Measurements from ENCODE around the gene OPN1SW.

The OPN1SW gene, protein sequence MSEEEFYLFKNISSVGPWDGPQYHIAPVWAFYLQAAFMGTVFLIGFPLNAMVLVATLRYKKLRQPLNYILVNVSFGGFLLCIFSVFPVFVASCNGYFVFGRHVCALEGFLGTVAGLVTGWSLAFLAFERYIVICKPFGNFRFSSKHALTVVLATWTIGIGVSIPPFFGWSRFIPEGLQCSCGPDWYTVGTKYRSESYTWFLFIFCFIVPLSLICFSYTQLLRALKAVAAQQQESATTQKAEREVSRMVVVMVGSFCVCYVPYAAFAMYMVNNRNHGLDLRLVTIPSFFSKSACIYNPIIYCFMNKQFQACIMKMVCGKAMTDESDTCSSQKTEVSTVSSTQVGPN

DNA sequence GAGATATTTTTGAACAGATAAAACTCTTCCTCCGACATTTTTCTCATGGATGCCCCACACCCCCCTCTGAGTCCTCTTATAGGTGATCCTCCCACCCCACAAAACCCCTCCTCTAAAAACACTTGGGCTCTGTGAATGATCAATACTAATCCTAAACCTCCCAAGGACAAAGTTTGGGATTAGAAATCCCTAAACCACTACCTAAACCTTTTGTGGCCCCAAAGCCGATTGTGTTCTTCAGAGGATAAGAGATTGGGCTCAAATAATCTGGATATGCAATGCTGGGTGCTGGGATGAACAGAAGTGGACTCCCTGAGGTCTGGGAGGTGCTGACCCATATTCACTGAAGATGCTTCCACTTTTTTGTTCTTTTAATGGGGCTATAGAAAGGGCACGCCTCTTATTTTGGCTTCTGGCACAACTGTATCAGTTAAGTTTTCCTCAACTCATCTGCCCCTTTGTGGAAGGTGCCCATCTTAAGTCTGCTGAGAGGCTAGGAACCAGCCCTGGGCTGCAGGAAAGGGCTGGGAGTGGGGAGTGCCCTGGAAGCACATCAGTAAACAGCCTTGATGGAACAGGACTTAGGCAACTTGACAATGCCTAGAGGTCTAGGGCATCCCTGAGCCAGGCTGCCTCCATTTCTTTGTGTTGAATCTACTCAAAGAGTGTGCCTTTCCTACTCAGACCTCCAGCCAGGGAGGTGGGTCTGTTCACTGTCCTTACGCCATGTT is at the start of gene OPN1SW:
Gene OPN1SW (minus strand): TSS at position 51 of the 731 bp plus-strand sequence. CDS start 13 bp downstream, at position 38.
- no peak for DNase-seq

DNA sequence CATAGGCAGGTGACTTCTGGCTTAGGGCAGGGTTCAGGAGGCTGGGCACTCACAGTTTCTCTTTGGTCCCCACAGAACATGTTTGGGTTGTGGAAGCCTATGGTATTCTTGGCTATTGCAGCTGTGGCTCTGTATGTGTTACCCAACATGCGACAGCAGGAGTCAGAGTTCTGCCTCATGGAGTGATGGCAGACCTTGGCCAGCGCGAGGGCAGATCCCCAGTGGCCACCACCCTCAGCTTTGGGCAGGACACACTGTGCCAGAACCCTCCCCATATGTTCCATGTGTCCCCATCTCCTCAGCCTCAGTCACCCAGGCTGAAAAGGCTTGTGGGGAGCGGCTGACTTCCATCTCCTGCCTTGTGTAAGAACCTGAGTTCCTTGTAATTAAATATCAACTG is 46.1 kb upstream of the OPN1SW start:
- no peak for DNase-seq

DNA sequence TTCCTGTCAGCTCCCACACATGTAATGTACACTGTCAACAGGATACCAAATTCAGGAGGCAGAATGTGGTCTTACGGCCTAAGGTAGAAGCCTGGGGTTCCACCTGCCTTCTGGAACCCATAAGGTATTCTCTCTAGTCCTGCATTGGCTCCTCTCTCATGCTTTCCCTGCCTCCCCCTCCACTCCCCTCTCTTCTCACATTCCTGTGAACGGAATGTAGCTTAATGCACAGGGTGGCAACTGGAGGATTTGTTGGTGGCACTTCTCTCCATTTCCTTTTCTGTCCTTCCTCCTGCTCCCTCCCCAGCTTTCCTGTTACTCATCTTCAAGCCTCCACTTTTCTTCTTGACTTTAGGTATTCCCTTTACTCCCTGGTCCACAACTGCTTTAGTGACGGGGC is 43.1 kb upstream of the OPN1SW start:
- no peak for DNase-seq

DNA sequence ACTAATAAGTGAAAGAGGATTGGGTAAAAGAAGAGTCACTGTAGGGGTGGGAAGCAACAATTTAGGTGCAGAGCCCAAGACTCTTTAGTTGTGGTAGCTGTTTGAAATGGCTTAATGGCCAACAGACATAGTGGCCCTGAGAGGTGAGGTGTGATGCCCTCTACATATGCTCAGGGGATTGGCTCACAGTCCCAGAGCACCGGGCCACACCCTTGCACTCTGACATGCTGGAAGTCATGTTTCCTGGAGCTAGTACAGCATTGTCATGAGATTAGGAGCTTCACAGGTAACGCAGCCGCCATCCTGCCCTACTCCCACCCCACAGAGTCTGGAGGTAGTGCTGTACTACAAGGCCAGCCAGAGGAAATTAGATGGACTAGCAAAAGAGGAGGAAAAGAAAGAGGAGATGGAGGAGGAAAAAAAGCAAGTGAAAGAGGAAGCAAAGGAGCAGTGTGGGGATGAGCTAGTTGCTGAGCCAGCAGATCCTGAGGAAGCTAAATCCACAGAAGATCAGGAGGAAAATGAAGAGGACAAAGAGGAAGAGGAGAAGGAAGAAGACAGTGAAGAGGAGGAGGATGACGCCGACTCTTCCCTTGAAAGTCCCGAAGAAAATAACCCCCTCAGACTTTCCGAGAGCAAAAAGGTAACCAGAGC is 39.8 kb upstream of the OPN1SW start:
- no peak for DNase-seq

DNA sequence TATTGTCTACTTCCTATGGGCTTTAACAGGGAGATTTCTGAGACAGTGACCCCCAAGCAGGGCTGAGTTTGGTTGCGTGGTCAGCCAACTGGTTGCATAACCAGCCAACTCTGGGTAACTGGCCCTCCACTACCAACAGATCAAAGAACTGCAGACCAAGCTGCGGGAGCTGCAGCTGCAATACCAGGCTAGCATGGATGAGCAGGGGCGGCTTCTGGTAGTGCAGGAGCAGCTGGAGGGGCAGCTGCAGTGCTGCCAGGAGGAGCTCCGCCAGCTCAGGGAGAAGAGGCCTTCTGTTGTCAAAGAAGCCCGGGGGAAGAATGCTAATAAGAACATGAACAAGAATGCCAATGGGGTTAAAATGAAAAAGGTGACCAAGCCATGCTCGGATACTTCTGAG is 38.9 kb upstream of the OPN1SW start:
- no peak for DNase-seq

DNA sequence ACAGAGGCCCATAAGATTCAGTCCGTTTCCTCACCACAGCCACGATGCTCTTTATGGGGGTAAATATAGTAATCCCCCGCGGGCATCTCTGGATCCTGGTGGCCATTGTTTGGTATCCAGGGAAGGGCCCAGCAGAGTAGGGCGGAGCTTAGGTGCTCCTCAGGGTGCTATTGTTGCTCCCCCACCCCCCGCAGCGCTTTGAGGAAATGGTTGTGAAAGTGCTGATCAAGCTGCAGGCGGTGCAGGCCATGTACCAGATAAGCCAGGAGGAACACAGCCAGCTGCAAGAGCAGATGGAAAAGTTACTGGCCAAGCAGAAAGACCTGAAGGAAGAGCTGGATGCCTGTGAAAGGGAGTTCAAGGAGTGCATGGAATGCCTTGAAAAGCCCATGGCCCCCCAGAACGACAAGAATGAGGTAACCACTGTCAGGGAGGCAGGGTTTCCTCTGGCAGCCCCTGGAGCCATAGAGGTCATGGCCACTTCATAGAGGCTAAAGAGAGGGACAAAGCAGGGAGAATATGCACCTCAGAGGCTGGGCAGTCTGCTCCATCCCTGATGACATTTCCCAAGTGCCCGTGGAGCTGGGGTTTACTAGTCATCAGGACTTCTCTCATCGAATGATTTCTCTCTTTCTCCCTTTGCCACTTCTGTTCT is 37.0 kb upstream of the OPN1SW start:
- no peak for DNase-seq

DNA sequence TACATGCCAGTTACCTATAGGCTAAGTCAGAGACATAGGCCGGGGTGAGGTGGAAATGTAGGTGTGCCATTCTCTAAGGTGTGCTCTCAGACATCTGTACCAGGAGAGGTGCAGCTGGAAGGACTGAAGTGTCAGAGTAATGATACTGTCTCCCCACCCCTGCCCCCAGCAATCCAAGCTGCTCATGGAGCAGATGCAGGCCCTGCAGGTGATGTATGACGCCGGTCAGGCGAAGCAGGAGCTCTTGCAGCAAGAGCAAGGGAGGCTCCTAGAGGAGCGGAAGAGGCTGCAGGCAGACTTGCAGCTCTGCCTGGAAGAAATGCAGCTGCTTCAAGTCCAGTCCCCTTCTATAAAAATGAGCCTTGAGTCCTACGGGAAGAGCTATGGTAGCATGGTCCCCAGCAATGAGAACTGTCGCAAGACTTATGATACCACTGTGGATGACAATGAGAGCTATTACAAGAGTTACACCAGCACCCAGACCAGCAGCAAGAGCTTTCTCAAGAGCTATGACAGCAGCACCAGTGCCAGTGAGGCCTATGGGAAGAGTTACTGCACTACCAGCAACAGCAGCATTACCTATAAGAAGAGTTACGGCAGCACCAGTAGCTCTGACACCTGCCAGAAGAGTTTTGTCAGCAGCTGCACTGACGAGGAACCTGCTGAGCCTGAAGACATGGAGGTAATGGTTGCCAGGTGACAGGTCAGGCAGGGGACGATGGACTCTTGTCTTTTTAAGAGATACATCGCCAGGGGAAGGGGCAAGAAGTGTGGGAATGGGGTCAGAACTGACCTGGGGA is 36.2 kb upstream of the OPN1SW start:
- no peak for DNase-seq

DNA sequence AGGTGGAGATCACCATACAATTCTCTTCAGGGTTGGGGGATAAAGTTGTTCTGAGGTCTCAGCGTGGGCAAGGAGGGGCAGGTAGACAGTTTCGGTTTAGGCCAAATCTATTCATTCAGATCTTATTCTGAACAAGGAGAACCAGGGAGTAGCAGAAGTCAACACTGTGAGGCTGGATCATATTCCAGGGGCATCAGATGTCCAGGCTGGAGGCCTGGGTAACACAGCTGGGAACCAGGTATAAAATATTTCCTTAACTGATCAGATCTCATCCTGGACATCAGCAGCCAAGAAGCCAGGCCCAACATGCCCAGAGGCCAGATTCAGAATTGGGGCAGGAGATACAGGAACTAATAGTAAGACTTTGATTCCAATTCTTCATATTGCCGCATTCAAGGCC is 35.4 kb upstream of the OPN1SW start:
- no peak for DNase-seq

DNA sequence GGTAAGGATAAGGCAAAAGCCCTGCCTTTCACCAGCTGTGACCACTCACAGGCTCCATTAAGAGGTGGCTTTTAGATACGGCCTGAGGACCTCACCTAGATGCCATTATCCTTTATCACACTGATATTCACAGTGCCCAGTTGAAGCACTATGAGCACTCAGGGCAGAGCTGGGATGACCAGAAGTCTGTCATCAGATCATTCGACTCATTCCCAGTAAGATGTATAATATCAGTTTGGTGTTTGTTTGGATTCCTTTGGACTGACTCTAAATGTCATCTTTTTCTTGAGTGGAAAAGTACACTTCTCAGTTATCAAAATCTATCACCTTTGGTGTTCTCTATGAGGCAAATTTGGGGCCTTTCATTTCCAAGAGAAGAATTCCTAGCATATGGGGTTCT is 34.9 kb upstream of the OPN1SW start:
- no peak for DNase-seq

DNA sequence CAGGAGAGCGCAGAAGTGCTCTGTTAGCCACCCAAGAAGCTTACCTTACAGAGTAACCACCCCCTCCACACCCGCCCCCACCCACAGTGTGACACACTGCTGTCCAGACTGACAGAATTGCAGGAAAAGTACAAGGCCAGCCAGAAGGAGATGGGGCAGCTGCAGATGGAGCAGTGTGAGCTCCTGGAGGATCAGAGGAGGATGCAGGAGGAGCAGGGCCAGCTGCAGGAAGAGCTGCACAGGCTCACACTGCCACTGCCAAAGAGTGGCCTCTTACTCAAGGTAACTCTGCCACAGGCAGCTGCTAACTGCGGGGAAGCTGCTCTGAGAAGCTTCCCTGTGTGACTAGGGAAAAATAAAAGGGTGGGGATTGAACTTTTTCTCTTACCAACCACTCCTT is 33.8 kb upstream of the OPN1SW start:
- no peak for DNase-seq

DNA sequence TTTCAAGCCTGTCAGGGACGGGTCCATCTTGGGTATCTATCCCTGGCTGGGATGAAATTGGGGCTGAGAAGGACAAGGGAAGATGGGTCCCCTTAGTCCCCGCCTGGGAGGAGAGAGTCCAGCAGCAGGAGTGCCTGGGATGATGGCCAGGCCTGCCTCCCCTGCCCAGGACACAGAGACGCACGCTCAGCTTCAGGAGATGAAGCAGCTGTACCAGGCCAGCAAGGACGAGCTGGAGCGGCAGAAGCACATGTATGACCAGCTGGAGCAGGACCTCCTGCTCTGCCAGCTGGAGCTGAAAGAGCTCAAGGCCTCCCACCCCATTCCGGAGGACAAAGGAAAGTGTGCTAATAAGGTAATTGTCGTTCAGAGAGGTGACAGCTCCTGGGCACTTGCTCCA is 31.6 kb upstream of the OPN1SW start:
- DNase-seq, result no peak

DNA sequence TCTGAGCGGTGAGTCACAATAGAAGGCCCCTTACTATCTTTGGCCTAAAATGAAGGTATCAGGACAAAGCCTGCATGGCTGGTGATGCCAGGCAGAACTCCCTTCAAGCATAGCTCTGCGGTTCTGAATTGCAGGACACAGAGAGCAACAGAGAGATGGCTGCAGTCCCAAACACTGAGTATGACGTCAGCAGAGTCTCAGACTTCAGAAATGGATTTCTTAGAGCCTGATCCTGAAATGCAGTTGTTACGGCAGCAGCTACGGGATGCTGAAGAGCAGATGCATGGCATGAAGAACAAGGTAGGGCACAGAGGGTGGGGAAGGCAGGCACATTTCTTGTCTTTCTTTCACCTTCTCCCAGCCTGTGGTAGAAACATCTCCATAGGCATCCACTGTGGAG is 29.6 kb upstream of the OPN1SW start:
- no peak for DNase-seq

DNA sequence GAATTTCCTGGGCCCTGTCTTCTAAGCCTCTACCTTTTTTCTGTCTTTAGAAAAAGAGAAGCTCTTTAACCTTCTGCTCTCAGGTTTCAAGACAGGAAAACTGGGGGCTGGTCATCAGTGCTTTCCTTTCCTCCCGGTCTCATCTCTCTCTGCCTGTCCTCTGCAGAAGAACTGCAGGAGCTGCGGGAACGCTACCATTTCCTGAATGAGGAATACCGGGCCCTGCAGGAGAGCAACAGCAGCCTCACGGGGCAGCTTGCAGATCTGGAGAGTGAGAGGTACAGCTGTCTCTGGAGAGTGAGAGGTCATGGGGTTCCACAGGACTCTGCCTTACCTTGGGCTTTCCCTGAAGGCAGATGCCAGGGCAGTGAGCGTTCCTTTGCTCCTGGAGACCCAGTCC is 28.9 kb upstream of the OPN1SW start:
- no peak for DNase-seq

DNA sequence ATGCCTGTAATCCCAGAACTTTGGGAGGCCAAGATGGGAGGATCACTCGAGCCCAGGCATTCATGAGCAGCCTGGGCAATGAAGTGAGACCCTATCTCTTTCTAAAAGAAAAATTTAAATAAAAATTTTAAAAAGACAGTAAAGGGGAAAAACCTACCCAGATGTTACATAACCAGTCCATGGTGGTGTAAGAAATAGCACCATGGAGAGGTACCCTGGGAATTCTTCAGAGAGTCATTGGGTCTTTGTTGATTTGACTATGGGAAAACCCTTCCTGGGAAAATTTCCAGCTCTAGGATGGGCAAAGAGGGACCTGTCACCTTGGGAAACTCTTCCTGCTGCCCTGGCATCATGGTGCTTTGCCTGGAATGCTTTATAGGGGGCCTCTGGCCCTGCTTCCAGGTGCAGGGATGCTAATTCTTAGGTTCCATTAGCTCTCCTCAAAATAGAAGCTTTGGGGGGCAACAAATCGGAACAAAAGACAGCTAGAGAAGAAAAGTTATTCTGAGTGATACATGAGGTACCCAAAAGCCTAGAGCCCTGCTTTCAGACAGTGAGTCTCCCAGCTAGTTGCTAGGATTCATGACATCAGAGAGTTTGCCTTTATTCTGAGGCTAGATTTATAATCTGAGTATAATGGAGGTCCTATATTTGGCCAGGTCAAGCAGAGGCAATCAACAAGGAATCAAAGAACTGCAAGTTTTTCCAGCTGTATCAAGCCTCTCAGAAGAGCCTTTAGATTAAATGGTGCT is 26.2 kb upstream of the OPN1SW start:
- DNase-seq, result no peak

DNA sequence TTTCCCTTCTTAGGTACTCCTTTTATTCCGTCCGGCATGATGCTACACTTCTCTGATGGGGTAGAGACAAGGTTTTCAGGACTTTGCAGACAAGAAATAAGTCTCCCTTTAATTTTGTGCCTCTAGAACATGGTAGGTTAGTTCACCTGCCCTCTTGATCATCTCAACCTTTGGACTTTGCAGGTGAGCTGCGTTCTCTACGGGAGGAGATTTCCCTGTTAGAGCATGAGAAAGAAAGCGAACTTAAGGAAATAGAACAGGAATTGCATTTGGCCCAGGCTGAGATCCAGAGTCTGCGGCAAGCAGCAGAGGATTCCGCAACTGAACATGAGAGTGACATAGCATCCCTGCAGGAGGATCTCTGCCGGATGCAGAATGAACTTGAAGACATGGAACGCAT is 25.4 kb upstream of the OPN1SW start:
- DNase-seq, result no peak

DNA sequence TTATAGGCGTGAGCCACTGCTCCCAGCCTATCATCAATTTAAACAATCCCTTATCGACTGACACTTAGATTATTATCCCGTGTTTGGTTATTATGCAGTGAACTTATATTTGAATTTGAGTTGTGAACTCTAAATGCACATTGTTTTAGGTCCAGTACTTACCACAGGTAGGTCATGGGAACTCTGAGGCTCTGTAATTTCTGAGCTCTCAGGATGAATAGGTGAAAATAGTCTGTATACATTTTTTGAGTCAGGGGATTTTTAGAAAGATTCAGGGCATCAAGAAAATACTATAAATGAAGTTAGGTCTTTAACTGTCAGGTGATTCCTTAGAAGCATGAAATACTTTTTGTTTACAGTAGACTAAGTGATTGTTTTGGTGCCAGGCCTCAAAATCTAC is 25.0 kb upstream of the OPN1SW start:
- DNase-seq, result no peak

DNA sequence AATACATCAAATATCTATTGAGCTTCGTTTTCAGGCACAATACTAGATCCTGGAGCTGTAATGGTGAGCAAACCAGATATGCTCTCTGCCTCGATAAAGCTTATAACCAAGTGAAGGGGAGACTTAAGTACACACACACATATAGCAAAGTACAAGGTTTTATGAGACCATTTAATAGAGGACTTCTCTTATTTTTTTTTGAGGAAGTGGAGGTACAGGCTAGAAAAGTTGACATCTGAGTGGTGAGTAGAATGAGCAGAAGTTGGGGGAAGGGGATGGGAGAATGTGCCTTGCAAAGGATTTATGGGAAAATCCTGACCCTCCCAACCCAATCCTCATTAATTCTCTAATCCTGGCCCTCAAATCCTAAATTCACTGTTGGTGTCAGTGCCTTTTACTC is 23.9 kb upstream of the OPN1SW start:
- no peak for DNase-seq

DNA sequence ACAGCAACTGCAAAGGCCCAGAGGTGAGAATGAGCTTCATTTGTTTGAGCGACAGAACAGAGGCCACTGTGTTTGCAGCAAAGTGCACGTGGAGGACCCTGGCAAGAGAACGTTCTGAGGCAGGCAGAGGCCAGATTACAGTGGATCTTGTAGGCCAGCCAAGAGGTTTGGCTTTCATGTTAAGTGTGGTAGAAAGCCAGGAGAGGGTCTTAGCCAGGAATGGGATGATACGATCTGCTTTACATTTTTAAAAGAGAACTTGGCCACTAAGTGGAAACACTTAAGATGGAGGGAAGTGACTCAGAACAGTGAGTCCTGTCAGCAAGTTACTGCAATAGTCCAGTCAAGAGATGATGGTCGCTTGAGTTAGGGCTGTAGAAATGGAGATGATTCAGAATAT is 20.7 kb upstream of the OPN1SW start:
- DNase-seq, result no peak

DNA sequence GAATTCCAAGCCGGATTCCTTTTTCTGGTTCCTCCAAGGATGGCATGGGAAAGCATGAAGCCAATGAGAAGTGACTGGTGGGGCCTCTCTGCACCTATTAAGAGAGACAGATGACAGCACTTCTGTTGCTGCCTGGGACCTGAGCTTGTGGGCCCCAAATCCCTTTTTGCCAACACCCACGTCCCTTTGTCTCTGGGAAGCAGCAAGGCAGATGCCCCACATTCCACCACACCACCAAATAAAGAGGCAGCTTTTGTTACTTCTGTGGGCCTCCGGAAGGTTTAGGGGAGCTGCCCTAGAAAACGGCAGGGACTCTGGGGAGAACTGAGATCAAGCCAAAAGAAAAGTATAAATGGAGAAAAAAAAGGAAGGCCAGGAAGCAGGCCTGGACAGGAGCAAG is 19.5 kb upstream of the OPN1SW start:
- no peak for DNase-seq

DNA sequence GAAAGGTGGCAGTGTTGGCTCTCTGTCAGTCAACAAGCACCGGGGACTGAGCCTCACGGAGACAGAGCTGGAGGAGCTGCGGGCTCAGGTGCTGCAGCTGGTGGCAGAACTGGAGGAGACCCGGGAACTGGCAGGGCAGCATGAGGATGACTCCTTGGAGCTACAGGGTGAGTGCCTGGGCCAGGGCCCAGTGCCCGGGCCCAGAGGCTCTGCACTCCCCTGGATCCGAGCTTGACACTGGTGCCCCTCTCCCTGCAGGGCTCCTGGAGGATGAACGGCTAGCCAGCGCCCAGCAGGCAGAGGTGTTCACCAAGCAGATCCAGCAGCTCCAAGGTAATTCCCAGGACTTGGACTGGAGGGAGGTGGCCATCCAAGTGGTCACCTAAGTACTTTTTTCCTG is 18.8 kb upstream of the OPN1SW start:
- DNase-seq, result no peak

DNA sequence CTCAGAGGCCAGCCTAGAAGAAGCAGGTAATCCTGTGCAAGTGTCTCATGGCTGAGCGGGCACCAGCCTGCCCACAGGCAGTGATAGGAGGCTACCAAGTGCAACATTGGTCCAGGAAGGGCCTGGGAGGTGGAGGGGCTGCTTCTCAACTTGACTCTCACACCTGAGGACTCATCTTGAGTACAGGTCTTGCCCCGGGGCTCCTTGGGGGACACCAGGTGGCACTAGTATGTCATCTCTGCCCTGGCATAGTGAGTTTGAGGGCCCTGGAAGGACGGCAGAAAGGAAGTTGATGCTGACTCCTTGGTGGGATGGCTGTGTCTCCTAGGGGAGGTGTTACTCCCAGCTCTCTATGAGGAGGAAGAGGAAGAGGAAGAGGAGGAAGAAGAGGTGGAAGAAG is 18.4 kb upstream of the OPN1SW start:
- DNase-seq, result no peak

DNA sequence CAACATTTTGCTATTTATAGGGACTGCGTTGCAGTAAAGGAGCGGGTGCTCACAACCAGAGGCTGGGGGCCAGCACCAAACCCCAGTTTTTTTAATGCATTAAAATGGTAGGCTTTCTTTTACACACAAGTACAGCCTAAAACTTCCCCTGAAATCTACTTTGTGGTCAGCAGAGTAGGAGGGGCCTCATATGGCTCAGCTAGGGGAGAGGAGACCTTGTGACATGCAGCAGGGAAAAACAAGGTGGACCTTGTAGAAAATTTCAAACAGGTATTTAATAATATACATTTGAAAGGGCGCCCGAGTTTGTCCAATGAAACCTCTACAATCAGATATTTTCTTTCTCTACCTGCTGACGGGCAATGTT is 17.6 kb upstream of the OPN1SW start:
- no peak for DNase-seq

Data from NK-92 treated with Interleukin-12 subunit alpha and Interleukin-12 subunit beta, amount 100 ng/mL, for 24 hours (cell line).